Omental fat pad (tissue), 4 donors: ENCODE data around the gene CYGB. TPM values are rescaled to one million over a fixed set of nuclear protein-coding genes. Genes with fewer than 3 reads are reported as not detected.
A peak's percentile ranks its signal among the peaks of the same experiment; 100 is the strongest.

Experiments
- ATAC-seq: fragments of 150-250 bp; one replicate; pipeline ENCODE4 v1.9.1; 2016; ENCODE audit warnings: mild to moderate bottlenecking, moderate library complexity; ENCODE audit not compliant: low FRiP score
- DNase-seq: peaks from one replicate; pipeline ENCODE4 v3.0.0-alpha.2; 2019; ENCODE audit warnings: low spot score
- total RNA-seq, 4 donors: library from RNA; depleted of rRNA; stranded (reverse); fragments of >200 nt; gene quantifications; one replicate each; pipeline ENCODE4 v1.1.0, GENCODE V29; 2016
- TF ChIP-seq, protein P1 (sequence below), 3 donors: fragments of 450-650 bp; IDR thresholded peaks; one replicate each; pipeline ENCODE4 v1.5.1; 2016 to 2017; ENCODE audit warnings: antibody characterized with exemption in 3 of 3, mild to moderate bottlenecking in 3 of 3, moderate library complexity in 2 of 3

CYGB gene
- total RNA-seq, 4 donors from 2014 or later, result 18.9 to 46.2 (median 35.2) TPM

DNA sequence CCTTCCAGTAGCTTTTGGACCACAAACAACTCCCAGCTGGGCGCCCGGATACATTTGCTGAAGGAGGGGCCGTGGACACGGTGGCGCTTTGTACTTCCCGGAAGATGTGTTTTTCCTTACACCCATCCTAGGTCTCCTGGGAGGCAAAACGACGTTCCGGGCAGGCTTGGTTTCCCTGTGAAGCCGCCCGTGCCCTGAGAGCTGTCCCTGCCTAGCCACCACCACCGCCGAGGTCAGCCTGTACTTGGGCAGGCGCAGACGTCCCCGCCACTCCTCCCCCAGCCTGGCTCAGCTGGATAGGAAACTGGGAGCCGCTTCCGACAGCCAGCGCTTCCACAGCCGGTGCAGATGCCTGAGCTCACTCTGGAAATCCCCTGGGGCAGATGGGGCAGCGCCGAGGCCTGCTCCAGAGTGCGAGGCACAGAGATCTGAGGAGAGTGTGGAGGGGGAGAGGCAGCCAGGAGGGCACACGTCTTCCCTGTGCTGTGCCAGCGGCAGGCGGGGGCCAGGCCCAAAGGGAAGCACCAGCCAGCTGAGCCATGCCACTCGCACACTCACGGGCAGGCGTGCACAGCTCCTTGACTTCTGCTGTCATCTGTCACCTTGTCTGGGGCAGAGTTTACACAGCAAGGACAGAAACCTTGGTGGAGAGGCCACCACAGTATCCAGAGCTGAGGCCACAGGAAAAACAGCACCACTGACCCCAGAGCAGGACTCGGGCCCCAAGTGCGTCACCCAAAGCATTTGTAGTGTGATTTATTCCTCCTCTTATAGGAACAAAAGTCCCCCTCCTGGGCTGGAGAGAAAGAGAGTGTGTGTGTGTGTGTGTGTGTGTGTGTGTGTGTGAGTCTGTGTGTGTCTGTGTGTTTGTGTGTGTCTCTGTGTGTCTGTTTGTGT is 39.3 kb downstream of the CYGB start:
- TF ChIP-seq, protein P1, sequence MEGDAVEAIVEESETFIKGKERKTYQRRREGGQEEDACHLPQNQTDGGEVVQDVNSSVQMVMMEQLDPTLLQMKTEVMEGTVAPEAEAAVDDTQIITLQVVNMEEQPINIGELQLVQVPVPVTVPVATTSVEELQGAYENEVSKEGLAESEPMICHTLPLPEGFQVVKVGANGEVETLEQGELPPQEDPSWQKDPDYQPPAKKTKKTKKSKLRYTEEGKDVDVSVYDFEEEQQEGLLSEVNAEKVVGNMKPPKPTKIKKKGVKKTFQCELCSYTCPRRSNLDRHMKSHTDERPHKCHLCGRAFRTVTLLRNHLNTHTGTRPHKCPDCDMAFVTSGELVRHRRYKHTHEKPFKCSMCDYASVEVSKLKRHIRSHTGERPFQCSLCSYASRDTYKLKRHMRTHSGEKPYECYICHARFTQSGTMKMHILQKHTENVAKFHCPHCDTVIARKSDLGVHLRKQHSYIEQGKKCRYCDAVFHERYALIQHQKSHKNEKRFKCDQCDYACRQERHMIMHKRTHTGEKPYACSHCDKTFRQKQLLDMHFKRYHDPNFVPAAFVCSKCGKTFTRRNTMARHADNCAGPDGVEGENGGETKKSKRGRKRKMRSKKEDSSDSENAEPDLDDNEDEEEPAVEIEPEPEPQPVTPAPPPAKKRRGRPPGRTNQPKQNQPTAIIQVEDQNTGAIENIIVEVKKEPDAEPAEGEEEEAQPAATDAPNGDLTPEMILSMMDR (IDR thresholded peaks at IDR 0.05), result no peak
- DNase-seq (no peak), ATAC-seq (peak; percentile 58)

- ATAC-seq (no peak), DNase-seq (no peak)
- TF ChIP-seq, protein P1 (IDR thresholded peaks at IDR 0.05), result no peak
Observed at GRCh38 chr17:76497699-76497978, 39.9 kb downstream of the CYGB start.

GRCh38 chr17:76496464-76496863 is 41.0 kb downstream of the CYGB start:
- no peak for ATAC-seq
- TF ChIP-seq, protein P1 (IDR thresholded peaks at IDR 0.05), result no peak
- no peak for DNase-seq

GRCh38 chr17:76495663-76496400 is 41.7 kb downstream of the CYGB start:
- ATAC-seq (no peak), DNase-seq (no peak)
- TF ChIP-seq, protein P1 (IDR thresholded peaks at IDR 0.05), result no peak

DNA sequence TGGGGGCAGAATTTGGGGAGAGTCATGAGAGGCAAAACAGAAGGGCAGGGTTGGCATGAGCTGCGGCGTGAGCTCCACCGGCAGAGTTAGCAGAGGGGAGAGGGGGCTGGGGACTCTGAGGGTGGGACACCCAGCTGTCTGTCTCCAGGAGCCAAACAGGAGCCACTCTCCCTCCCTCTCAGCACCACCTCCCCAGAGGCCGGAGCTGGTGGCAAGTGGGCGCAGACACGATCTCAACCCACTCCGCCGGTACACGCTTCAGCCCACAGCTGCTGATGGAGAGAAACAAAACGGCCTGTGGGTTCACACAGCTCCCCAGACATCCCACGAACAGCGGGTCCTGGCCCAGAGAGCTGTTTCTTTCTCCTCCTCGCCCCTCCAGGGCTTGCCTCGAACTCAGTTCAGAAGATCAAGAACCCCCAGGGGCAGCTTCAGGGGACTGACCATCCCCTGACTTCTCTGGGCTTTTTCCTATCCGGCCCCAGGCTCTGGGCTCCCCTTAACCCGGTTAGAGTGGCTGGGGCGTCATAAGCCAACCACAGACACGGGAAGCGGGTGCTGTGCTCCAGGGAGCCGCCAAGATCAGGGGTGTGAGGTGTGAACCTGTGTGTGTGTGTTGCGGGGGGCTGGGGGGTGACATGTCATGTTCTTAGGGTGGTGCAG is 43.9 kb downstream of the CYGB start:
- ATAC-seq (no peak), DNase-seq (no peak)
- TF ChIP-seq, protein P1 (IDR thresholded peaks at IDR 0.05), result no peak

- TF ChIP-seq, protein P1 (IDR thresholded peaks at IDR 0.05), result no peak
- ATAC-seq, result peak; percentile 39
- DNase-seq, result no peak
Observed at GRCh38 chr17:76492989-76493501, 44.5 kb downstream of the CYGB start.
